NCI-H146 (cell line): ENCODE results near the gene PIGP.
"Not testable (repeated sequence)": the region's sequence is repeated elsewhere in the genome, so short reads cannot be mapped to it uniquely, and the experiment has no call there.

Experiments used
- DNase-seq: peaks from one replicate; lab custom pipeline; 2025; lab: John Stamatoyannopoulos, UW

The PIGP gene

GRCh38 chr21:37044643-37045042, 28.2 kb downstream of the PIGP start:
- DNase-seq = no peak

- DNase-seq = no peak
Measured at GRCh38 chr21:37043818-37044217, 29.1 kb downstream of the PIGP start.

DNA sequence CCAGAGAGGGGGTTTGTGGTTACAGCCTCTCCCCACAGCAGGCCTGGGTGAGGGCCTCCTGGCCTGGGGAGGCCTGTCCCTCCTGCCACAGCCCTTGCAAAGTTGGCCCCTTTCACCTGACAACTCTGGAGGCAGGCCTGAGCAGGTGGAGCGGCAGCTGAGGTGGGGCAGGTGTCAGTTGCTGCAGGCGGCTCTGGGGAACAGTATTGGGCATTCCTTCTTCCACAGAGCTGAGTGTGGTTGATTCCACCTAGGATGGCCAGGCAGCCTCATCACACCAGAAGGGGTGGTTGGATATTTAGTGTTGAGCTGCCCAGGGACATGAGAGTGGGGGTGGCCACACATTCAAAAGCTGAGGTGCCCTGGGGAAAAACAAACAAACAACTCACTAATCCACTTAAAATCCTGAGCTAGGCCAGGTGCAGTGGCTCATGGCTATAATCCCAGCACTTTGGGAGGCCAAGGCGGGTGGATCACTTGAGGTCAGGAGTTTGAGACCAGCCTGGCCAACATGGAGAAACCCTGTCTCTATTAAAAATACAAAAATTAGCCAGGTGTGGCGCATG, 31.1 kb downstream of the PIGP start:
- peak; percentile 62 for DNase-seq

DNA sequence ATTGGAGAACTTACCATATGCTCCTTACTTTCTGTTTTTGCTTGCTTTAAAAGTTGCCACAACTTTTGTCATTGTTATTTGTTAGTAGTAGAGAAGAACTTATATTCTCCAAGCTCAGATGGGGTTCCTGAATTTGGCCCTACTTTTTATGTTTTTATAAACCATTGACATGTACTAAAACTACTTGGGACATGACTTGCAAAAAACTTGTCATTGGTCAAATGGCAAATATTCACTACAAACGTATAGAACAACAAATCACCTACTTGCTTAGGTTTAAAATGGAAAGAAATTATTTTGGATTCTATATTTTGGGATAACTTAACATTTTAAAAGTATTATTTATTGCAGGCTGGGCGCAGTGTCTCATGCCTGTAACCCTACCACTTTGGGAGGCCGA, 32.7 kb downstream of the PIGP start:
- no peak for DNase-seq

- no peak for DNase-seq
Measured at GRCh38 chr21:37039411-37040075, 33.3 kb downstream of the PIGP start.

- DNase-seq = no peak
Measured at GRCh38 chr21:37036177-37036576, 36.7 kb downstream of the PIGP start.

GRCh38 chr21:37034394-37034793, 38.5 kb downstream of the PIGP start:
- not testable (repeated sequence) for DNase-seq

DNA sequence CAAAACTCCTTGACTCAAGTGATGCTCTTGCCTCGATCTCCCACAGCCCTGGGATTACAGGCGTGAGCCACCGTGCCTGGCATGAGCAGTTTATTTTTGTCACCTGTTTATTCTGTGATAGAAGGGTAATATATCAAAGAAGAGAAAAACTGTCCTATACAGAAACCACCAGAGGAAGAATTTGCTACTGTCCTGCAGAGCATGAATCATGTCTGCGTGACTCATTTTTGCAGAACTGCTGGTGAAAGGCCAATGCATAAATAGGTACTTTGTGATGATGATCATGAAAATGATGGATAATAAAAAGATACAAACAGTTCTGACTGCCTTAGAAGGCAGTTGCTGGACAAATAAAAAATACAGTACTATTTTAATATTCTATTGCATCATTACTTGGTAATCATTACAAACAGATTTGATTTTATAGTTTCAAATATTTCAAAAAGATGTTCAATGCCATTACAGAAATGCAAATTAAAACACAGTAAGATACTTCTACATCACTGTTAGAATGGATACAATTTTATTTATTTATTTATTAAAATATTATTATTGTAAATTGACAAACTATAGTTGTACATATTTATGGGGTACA, 39.9 kb downstream of the PIGP start:
- no peak for DNase-seq

GRCh38 chr21:37032293-37032692, 40.6 kb downstream of the PIGP start:
- DNase-seq = no peak

- DNase-seq = no peak
Measured at GRCh38 chr21:37030864-37031263, 42.0 kb downstream of the PIGP start.

DNA sequence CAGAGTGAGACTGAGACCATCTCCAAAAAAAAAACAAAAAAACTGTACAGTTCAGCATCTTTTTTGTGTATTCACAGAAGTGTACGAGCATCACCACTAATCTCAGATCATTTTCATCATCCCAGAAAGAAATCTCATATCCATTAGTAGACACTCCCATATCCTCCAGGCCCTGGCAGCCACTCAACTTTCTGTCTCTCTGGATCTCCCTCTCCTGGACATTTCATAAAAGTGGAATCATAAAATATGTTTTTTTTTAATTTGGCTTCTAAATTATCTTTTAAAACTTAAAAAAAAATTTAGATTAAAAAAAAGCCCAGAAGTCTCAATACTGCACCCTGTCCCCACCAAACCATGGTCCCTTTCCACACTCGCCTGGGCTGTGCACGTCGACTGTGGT, 44.3 kb downstream of the PIGP start:
- no peak for DNase-seq

GRCh38 chr21:37026499-37026898, 46.4 kb downstream of the PIGP start:
- DNase-seq = no peak

- DNase-seq = no peak
Measured at GRCh38 chr21:37017951-37018679, 54.8 kb downstream of the PIGP start.
